HUES64 (cell line): ENCODE results near the gene KIAA1614.
A peak's percentile ranks its signal among the peaks of the same experiment; 100 is the strongest.

Experiments
- H3K27ac ChIP-seq: 2 replicates; pipeline ENCODE4 v1.7.0; 2013; ENCODE audit warnings: low read depth, low read length, inconsistent platforms
- H3K27me3 ChIP-seq: 2 replicates; pipeline ENCODE4 v1.6.1; 2013; ENCODE audit warnings: mild to moderate bottlenecking, low read length; ENCODE audit not compliant: insufficient read depth
- H3K36me3 ChIP-seq: 2 replicates; pipeline ENCODE4 v1.6.1; 2013; ENCODE audit warnings: mild to moderate bottlenecking, low read length; ENCODE audit not compliant: insufficient read depth
- H3K4me1 ChIP-seq: 2 replicates; pipeline ENCODE4 v1.6.1; 2013; ENCODE audit warnings: mild to moderate bottlenecking, low read length, moderate library complexity; ENCODE audit not compliant: insufficient read depth
- H3K4me3 ChIP-seq: 2 replicates; pipeline ENCODE4 v1.5.1; 2013; ENCODE audit warnings: mild to moderate bottlenecking, low read length, moderate library complexity
- H3K9ac ChIP-seq: 2 replicates; pipeline ENCODE4 v1.6.1; 2013; ENCODE audit warnings: mild to moderate bottlenecking, low read depth, low read length
- H3K9me3 ChIP-seq: 2 replicates; pipeline ENCODE4 v1.6.1; 2013; ENCODE audit warnings: low read depth, low read length; ENCODE audit not compliant: insufficient read depth
- WGBS: fragments of 150-250, 120-280 bp; methylation state at CpG from one replicate; pipeline ENCODE4 v1.1.7; 2013; ENCODE audit warnings: missing lambda C conversion rate; 5-methylcytosine and 5-hydroxymethylcytosine counted together

KIAA1614 gene

DNA sequence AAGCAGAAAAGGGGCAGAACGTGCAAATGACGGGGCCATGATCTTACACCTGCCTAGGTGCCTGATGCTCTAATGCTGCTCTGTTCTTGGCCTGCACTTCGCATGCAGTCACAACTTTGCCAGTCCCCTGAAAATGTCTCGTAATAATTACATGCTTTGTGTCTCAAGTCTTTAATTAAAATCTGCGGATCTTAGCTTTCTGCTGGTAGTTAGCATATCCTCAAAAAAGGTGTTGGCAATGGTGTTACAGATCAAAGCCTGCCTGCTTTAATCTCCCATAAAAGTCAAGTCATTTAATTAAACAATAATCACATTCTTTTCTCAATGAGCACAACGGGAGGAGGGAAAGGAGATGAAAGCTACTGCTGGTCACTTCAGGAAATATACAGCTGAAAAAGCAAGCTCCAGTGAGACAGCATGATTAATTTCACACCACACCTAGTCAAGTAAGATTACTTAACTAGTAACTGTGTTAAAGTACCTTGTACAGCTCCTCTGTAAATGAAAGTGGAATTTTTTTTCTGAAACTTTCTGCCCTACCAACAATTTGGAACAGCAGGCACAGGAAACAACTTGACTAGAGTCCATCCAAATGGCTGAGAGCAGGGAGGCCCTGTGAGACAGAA, 64.1 kb downstream of the KIAA1614 start:
- Histone ChIP-seq H3K4me3 (no peak overlapping the region), H3K27me3 (no peaks in the 10 kb centered on the region), H3K4me1 (peaks cover 6% of the 10 kb centered on the region; the same call in 1 of the 2 replicates), H3K27ac (no peak overlapping the region), H3K9ac (no peak overlapping the region), H3K9me3 (no peaks in the 10 kb centered on the region), H3K36me3 (peaks cover 83% of the 10 kb centered on the region)
- WGBS: 95% methylated on average over 6 of the region's 6 CpGs

DNA sequence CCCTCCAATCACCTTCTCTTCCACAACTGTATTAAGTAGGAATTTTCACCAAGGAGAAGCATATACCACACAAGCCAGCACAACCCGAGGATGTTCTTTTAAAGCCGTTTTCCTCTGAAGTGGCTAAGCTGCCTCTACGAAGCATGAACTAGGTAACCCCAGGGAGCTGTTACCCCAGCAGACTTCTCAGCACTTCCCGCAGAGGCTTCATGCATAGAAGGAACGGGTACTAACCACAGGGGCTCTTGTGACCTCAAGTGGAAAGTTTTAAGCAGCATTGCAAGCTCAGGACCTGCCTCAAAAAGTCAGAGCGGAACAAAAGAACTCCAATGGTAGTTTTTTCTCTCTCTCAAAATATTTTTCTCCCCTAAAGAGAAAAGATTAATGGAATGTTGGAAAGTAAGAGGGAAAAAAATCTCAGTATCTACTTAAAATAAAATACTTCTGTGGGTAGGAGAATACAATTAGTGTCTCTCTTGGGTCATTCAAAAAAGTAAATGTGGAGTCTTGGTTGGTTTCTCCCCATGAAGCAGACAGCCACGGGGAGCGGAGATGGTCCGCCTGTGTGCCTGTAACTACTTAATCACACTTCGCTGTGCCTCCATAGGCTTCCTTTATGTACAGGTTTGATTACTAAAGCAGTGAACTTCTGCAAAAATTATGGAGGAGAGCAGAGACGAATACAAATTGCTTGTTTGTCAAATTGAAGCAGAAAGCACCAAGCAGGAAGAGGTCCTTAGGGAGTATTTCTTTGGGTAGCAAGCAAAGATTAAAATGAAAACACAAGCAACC, 69.1 kb downstream of the KIAA1614 start:
- no peaks in the 10 kb centered on the region for H3K9me3 ChIP-seq
- no peaks in the 10 kb centered on the region for H3K27me3 ChIP-seq
- WGBS: 74% methylated on average over 10 of the region's 11 CpGs
- no peak overlapping the region for H3K9ac ChIP-seq
- peaks cover 85% of the 10 kb centered on the region for H3K36me3 ChIP-seq
- no peak overlapping the region for H3K4me3 ChIP-seq
- peaks cover 12% of the 10 kb centered on the region; the same call in 1 of the 2 replicates for H3K4me1 ChIP-seq
- 0 out of 2 replicates have a peak overlapping the region, but pooled peaks have one; percentile 5 for H3K27ac ChIP-seq

DNA sequence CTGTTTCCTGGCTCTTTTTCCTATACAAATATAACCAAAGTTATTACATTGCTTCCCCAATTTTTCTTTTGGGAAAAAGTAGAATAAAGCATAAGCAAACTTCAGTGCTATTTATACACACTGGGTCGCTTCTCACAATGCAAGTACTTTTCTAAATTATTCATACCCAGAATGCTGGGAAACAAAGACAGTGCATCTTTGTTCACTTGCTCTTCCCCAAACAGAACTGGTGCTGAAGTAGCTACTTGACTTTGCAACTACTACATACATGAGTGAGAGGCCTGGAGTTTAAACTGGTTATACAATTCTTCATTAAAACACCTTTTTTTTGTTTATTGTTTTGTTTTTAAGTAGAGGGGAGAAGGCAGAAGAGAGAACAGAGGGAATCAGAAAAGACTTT, 69.7 kb downstream of the KIAA1614 start:
- peaks cover 12% of the 10 kb centered on the region; the same call in 1 of the 2 replicates for H3K4me1 ChIP-seq
- H3K27me3 ChIP-seq: no peaks in the 10 kb centered on the region
- no peak overlapping the region for H3K9ac ChIP-seq
- H3K4me3 ChIP-seq: no peak overlapping the region
- H3K9me3 ChIP-seq: no peaks in the 10 kb centered on the region
- H3K36me3 ChIP-seq: peaks cover 85% of the 10 kb centered on the region
- no peak overlapping the region for H3K27ac ChIP-seq
- 97% methylated on average over 1 of the region's 1 CpG for WGBS

DNA sequence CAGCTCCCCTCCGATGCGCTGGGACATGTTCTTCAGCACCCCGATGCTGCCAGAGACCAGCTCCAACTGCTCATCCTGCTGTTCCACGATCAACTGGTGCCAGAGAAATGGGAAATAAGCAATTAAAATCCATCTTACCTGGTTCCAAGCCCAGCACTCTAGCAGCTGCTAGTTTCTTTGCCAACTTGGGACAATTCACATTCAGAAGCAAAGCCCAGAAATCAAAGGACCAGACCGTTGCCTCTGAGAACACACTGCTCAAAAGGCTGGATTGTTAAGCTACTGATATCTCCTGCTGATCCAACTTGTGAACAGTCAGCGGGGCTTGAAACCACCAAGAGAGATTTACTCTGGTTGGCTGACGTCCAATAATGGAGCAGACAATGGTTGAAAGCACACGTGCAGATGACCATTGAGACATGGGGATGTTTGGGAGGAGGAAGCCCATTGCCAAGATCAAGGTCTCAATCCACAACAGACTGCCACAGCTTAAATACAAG, 75.6 kb downstream of the KIAA1614 start:
- Histone ChIP-seq H3K9ac (no peak overlapping the region), H3K4me3 (no peak overlapping the region), H3K27me3 (no peaks in the 10 kb centered on the region), H3K27ac (no peak overlapping the region), H3K36me3 (peaks cover 94% of the 10 kb centered on the region), H3K9me3 (no peaks in the 10 kb centered on the region), H3K4me1 (no peaks in the 10 kb centered on the region)
- WGBS: 88% methylated on average over 8 of the region's 8 CpGs

DNA sequence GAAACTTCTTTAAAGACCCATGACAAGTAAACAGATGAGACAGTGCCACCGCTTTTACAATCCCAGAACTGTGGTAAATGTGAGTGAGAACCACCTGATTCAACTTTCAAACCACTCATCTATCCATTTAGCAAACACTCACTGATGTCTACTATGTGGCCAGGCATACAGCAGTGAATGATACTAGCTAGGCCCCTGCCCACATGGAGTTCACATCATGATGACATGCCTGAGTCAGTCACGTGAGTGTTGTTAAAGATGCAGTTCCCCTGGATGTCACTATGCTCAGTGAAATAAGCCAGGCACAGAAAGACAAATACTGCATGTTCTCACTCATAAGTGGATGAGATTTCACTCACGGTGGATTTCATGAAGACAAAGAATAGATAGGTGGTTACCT, 81.6 kb downstream of the KIAA1614 start:
- H3K4me1 ChIP-seq: no peaks in the 10 kb centered on the region
- no peak overlapping the region for H3K27ac ChIP-seq
- H3K9ac ChIP-seq: no peak overlapping the region
- H3K9me3 ChIP-seq: no peaks in the 10 kb centered on the region
- H3K36me3 ChIP-seq: peaks cover 85% of the 10 kb centered on the region
- no peaks in the 10 kb centered on the region for H3K27me3 ChIP-seq
- no peak overlapping the region for H3K4me3 ChIP-seq
- 95% methylated on average over 3 of the region's 3 CpGs for WGBS

DNA sequence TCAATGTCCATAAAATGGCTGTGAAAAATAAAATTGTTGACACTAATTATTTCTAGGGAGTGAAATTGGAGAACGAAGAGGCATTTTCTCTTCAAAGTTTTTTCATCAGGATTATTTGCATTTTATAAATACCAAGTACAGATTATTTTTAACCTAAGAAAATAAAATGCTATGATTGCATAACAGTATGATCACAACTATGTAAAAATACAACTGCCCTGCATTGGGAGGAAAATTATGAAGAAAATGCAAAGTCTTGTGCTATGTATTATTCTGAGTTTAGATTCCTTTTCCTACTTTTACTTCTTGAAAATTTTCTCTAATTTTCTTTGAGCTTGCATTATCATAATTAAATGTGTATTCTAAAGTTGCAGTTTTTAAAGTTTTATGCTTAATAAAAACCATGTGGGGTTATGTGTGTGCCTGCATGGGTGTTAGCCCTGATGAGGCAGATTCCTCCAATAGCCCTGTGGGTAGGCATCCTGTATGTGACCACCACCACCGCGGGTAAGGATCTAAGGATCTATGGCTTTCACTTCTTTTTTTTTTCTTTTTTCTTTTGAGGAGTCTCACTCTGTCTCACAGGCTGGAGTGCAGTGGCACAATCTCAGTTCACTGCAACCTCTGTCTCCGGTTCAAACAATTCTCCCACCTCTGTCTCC, 85.3 kb downstream of the KIAA1614 start:
- H3K27me3 ChIP-seq: no peaks in the 10 kb centered on the region
- no peaks in the 10 kb centered on the region for H3K4me1 ChIP-seq
- H3K9me3 ChIP-seq: no peaks in the 10 kb centered on the region
- no peak overlapping the region for H3K4me3 ChIP-seq
- H3K27ac ChIP-seq: no peak overlapping the region
- H3K36me3 ChIP-seq: peaks cover 82% of the 10 kb centered on the region
- 98% methylated on average over 3 of the region's 4 CpGs for WGBS
- no peak overlapping the region for H3K9ac ChIP-seq
